GM21390 (cell line): ENCODE data around the gene CRY1.

Experiments used
- ATAC-seq: cut with Tn5 transposase; IDR thresholded peaks from one replicate; pipeline ENCODE4 v1.9.1; 2021; ENCODE audit not compliant: unreplicated experiment

CRY1 gene

GRCh38 chr12:106974511-106974910, 118.8 kb downstream of the CRY1 start:
- peak; percentile 87 for ATAC-seq

DNA sequence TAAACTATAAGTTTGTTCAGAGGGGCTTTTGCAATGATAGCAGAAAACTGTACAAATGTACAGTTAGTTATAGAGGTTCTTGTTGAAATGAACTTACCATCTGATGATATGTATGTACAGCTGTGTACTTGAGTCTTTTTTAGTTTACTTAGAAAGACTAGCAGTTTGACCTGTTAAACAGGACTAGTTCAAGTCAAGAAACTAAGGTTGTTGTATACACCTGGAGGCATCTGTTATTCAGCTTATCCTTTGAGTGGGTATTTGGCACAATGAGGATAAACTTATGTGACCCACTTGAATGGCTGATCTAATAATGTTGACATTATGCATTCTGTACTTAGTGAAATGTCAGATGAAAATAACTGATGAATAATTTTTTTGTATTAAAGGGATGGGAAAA, 119.8 kb downstream of the CRY1 start:
- ATAC-seq, result no peak

- ATAC-seq, result no peak
These were observed 122.3 kb downstream of the CRY1 start for GRCh38 chr12:106971065-106971464.

DNA sequence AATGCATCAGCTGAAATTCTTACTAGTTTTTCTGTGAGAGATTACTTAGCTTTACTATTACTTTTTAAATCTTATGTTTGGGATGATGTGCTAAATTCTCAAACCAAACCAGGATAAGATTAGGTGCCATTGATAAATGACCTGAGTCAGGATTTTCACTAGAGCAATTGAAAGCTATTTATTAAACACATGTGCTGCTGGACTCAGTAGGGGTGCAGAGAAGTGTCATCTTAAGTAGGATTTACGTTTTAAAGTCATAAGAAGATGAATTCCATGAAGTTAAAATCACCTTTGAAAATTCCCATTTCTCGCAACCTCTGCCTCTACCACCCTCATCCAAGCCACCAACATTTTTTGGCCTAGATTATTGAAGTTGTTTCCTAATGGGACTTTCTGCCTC, 128.8 kb downstream of the CRY1 start:
- ATAC-seq, result no peak

GRCh38 chr12:106962286-106962685, 131.1 kb downstream of the CRY1 start:
- ATAC-seq, result no peak

GRCh38 chr12:106960443-106960842, 132.9 kb downstream of the CRY1 start:
- no peak for ATAC-seq

DNA sequence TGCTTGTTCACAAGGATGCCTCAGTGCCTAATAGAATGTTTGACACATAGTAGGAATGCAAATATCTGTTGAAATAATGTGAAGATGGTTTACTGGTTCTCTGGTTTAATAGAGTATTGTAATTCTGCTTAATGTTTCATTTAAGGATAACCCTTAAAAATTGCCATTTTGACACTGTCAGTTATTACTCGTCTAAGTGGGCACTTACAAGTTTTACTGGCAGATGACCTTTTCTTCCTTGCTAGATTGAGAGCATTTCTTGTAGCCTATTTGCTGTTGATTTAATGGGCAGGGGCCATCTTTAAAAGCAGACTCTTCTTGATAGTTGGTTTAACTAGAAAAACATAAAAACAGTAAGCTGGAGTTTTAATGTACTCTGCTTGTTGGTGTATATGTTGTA, 135.8 kb downstream of the CRY1 start:
- no peak for ATAC-seq

DNA sequence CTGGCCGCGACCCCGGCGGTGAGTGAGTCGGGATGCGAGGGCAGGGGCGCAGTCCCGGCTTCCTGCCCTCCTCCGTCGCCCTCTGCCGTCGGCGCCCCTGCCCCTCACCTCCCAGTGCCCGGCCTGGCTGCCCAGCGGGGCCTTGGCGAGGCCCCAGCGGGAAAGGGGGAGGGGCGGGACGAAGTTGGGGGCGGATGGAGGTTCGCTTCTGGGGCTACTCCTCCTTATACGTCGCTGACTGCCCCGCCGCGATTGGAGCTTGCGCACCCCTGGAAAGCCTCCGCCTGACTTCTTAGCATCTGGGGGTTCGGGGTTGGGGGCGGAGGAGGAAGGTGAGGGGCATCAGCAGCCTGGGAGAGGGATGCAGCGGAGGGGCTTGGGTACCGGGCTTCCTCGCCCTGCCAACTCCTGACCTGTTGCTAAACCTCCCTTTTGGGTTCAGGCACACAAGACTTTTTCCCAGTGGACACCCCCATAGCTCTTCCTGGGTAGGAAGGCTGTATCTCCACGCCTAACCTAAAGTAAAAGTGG, 137.2 kb downstream of the CRY1 start:
- ATAC-seq, result peak; percentile 34

DNA sequence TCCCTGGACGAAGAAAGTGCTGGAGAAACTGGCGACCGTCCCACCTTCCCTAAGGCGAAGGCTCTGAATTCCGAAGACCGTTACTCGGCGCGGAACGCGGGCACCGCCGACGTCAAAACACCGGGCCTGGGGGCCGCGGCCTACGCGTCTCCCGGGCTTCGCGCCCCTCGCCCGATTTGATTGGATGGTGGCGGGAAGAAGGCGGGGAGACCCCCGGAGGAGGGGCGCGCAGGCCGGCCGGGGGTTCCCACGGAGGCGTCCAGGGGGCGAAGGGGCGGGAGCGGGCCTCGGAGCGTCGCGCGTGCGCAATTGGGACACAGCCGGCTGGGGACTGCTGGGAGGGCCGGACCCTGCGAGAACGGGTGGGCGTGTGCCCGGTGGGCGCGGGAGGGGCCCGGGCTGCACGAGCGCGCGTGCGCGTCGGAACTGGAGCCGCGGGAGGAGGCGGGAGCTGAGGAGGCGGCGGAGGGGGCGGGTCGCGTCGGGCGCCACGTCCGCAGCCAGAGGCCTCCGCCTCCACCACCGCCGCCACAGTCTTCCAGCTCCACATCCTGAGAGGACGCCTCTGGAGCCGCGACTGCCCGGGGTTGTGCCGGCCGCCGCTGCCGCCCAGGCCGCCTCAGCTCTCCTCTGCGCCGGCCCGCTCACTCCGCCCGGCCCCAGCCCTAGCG, 137.8 kb downstream of the CRY1 start, which contains the start of gene TMEM263:
Gene TMEM263 (plus strand): TSS at position 531 of the 671 bp plus-strand sequence. CDS start 11,210 bp downstream, outside the sequence.
- peak; percentile 73 for ATAC-seq

GRCh38 chr12:106954462-106955376, 138.6 kb downstream of the CRY1 start:
- ATAC-seq, result no peak

- ATAC-seq, result no peak
These were observed 139.7 kb downstream of the CRY1 start for GRCh38 chr12:106953352-106954250.

DNA sequence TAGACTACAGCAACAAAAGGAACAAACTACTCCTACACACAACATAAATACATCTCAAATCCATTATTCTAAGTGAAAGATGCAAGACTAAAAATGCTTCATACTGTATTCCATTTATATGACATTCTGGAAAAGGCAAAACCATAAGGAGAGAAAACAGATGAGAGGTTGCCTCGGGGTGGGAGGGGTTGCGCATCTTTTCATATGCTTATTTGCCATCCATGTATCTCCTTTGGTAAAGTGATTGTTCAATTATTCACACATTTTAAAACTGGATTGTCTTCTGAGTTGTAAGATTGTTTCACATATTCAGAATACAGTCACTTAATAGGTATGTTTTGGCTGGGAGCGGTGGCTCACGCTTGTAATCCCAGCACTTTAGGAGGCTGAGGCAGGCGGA, 142.8 kb downstream of the CRY1 start:
- no peak for ATAC-seq

GRCh38 chr12:106947461-106947860, 145.9 kb downstream of the CRY1 start:
- no peak for ATAC-seq

DNA sequence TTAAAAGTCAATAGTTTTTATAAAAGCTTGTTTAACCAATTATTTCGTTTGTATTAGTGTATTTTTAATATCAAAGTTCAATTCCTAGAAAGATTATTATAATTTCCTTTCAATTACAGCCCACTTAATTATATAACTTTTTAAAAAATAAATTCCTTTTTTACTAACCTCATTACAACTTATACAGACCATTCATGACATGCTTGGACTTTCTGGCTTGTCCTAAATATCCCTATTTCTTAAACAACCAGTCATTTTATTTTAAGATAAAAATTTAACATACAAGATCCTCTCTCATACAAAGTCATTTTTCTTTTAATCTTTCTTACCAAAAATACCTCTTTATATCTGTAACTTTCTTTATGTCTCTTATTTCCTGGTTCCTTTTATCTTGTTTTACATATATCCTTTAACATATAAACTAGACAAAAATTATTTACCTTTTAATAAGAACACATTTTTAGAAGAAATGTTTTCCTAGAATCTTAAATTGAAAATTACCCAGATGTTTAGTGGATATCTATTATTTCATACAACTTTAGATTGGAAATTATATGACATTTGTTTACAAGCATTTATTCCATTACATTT, 148.0 kb downstream of the CRY1 start:
- ATAC-seq, result no peak

DNA sequence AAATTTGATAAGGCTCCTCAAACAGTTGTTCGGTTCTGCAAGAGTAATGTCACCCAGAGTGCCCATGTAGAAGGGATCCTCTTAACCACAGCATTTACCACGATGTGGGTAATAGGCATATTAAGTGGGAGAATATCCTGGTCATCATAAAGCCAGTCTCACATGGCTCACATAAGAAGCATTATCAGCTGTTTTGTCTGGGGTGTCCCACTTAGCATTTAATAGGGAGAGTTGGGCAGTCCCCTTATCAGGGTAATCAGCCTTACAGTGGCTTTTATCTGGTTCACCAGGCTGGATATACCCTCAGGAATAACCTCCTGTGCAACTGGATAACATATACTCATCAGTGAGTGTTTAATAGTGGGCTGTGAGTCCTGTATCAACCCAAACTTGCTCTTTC, 150.6 kb downstream of the CRY1 start:
- no peak for ATAC-seq

- no peak for ATAC-seq
These were observed 151.7 kb downstream of the CRY1 start for GRCh38 chr12:106941481-106942156.
